Activated naive CD8-positive, alpha-beta T cell treated with anti-CD3 and anti-CD28 coated beads, Interleukin-2, amount 50 U/mL, for 24 hours (primary cell): ENCODE data around the gene REXO2.

Experiments used
- ATAC-seq: fragments of 150-1000 bp; cut with Tn5 transposase; one replicate; pipeline ENCODE4 v1.10.0; 2021
- DNase-seq: peaks from one replicate; pipeline ENCODE4 v3.0.0; 2021
- H3K27ac Mint-ChIP-seq: one replicate; pipeline ENCODE4 v1.8.0; 2021; ENCODE audit warnings: mild to moderate bottlenecking, mixed read lengths
- H3K27me3 Mint-ChIP-seq: one replicate; pipeline ENCODE4 v1.8.0; 2021; ENCODE audit warnings: mixed read lengths
- H3K36me3 Mint-ChIP-seq: one replicate; pipeline ENCODE4 v1.8.0; 2021; ENCODE audit warnings: low read depth, mixed read lengths
- H3K4me1 Mint-ChIP-seq: one replicate; pipeline ENCODE4 v1.8.0; 2021; ENCODE audit warnings: mixed read lengths
- H3K4me3 Mint-ChIP-seq: one replicate; pipeline ENCODE4 v1.8.0; 2021; ENCODE audit warnings: mild to moderate bottlenecking, moderate library complexity, mixed read lengths
- H3K9me3 Mint-ChIP-seq: one replicate; pipeline ENCODE4 v1.8.0; 2021; ENCODE audit warnings: mixed read lengths

The REXO2 gene

GRCh38 chr11:114439229-114440120 lies at the start of gene REXO2:
Gene REXO2, plus strand, starts transcription at chr11:114439467. Its CDS starts 62 bp downstream, at chr11:114439529.
- DNase-seq (peak; percentile 92), ATAC-seq (peak; percentile 96)
- H3K9me3 Mint-ChIP-seq: no peaks in the 10 kb centered on the region

DNA sequence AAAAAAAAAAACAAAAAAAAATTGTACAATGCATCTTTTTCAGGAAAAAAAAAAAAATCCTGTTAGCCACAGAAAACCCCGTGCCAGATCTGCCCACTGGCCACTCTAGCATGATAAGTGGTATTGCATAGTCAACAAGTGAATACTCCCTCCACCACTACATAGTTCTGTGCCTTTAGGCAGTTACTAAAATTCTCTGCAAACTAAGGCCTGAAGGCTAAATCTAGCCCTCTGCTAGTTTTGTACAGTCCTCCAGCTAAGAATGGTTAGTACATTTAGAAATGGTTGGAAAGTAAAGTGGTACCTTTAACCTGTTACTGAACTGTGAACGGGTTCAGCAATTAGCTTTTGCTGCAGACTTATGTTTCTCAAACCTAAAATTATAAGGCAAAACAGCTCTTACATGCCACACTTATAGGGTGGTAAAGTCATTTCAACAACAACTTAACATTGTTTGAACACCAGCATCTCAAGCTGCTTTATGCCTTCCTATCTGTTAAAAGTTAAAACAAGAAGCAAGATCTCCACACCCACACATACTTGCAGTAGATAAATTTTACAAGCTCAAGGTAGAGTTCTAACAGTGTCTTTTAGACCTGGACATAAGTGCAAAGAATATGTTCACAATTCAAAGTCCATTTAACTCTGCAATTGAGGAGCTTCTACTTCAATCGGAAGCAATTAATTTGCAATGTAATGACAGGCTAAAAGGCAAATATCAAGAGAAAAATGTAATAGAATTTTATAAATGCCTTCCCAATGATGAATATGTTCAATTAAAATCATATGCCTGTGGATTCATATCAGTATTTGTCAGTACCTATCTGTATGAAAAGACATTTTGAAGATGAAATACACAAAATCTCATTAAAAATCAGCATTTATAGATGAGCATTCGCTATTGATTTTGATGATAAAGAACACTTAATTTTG lies 46.3 kb upstream of the REXO2 start:
- H3K4me3 Mint-ChIP-seq: no peak overlapping the region
- DNase-seq (no peak), ATAC-seq (no peak)
- H3K27ac Mint-ChIP-seq: no peak overlapping the region
- no peaks in the 10 kb centered on the region for H3K9me3 Mint-ChIP-seq
- peaks cover 2% of the 10 kb centered on the region for H3K27me3 Mint-ChIP-seq
- H3K4me1 Mint-ChIP-seq: peaks cover 7% of the 10 kb centered on the region
- no peaks in the 10 kb centered on the region for H3K36me3 Mint-ChIP-seq

More at GRCh38 chr11:114439229-114440120, at the start of gene REXO2:
- Mint-ChIP-seq H3K4me3 (peak within 1 kb of the TSS; percentile 90), H3K27me3 (peaks cover 3% of the 10 kb centered on the region), H3K36me3 (peaks cover 28% of the 10 kb centered on the region), H3K27ac (peak within 1 kb of the TSS; percentile 96), H3K4me1 (peaks cover 30% of the 10 kb centered on the region)

DNA sequence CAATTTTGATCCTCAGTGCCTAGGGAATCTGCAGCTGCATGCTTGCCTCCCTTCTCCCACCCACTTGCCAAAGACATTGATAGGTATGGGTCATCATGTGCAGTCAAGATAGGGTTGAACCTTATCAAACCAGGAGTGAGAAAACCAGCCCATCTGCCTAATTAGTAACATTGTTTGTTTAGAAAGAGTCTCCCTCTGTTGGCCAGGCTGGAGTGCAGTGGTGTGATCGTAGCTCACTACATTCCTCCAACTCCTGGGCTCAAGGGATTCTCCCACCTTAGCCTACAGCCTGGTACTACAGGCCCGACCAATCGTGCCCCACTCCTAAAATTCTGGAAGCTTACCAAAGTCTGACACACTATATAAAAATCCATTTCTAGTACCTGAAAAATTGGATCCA lies 43.5 kb upstream of the REXO2 start:
- H3K9me3 Mint-ChIP-seq: no peaks in the 10 kb centered on the region
- H3K36me3 Mint-ChIP-seq: peaks cover 13% of the 10 kb centered on the region
- no peak overlapping the region for H3K27ac Mint-ChIP-seq
- ATAC-seq (no peak), DNase-seq (no peak)
- peaks cover 22% of the 10 kb centered on the region for H3K4me1 Mint-ChIP-seq
- no peak overlapping the region for H3K4me3 Mint-ChIP-seq
- no peaks in the 10 kb centered on the region for H3K27me3 Mint-ChIP-seq

DNA sequence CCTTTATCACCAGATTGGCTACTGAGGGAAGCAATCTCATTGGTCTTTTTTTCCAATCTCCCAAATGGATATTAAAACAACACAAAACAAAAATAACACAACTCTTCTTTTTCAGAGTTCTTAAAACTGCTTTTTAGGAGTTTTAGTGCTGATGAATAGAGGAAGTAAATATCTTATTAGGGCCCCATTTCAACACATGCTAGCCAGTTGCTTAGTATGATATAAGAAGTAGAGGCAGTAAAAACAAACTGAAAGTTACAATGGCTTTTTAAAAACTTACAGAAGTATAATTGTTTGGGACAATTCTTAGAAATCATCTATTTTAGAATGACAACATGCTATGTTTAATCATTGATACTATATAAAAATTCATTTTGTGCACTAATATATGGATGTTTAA lies 42.4 kb upstream of the REXO2 start:
- Mint-ChIP-seq H3K27ac (no peak overlapping the region), H3K27me3 (no peaks in the 10 kb centered on the region), H3K9me3 (no peaks in the 10 kb centered on the region), H3K4me3 (no peak overlapping the region), H3K36me3 (peaks cover 16% of the 10 kb centered on the region), H3K4me1 (peaks cover 23% of the 10 kb centered on the region)
- ATAC-seq (no peak), DNase-seq (no peak)

GRCh38 chr11:114397349-114397982 lies 41.8 kb upstream of the REXO2 start:
- Mint-ChIP-seq H3K36me3 (peaks cover 19% of the 10 kb centered on the region), H3K4me3 (no peak overlapping the region), H3K27me3 (no peaks in the 10 kb centered on the region), H3K4me1 (peaks cover 26% of the 10 kb centered on the region), H3K9me3 (no peaks in the 10 kb centered on the region), H3K27ac (no peak overlapping the region)
- ATAC-seq (no peak), DNase-seq (no peak)

GRCh38 chr11:114398303-114398920 lies 40.9 kb upstream of the REXO2 start:
- Mint-ChIP-seq H3K36me3 (peaks cover 27% of the 10 kb centered on the region), H3K4me3 (peak overlapping the region; percentile 93), H3K9me3 (no peaks in the 10 kb centered on the region), H3K27ac (no peak overlapping the region), H3K27me3 (no peaks in the 10 kb centered on the region), H3K4me1 (peaks cover 35% of the 10 kb centered on the region)
- ATAC-seq: no peak
- DNase-seq: no peak

DNA sequence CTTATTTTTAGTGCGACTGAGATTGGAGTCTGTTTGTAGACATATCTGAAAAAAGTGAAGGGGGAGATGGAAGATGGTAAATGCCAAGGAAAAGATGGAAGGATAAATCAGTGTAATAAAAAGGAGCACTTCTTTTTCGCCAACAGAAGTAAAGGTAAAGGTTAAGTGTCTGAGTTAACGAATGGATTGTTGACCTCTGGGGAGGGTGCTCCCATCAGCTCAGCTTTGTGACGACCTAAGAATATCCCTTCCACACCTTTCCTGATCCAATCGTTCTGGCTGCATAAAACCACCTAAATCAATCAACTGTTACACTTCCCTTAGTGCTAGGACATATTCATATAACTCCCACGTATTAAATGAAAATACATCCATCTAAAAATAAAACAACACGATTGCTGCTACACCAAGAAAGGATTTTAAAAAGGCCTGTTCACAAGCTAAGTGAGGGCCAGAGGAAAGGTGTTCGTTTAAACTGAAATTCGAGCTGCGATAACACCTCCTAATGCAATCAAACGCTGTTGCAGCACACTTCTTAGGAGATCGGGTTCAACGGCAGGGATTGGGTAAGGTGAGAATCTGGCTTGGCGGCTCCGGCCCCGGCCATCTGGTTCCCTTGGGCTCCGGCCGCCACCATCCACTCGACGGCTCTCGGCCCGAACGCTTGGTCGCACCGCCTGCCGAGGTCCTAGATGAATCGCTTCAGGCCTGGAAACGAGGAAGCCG lies 39.6 kb upstream of the REXO2 start:
- peaks cover 35% of the 10 kb centered on the region for H3K36me3 Mint-ChIP-seq
- DNase-seq: no peak
- H3K9me3 Mint-ChIP-seq: no peaks in the 10 kb centered on the region
- H3K4me1 Mint-ChIP-seq: peaks cover 45% of the 10 kb centered on the region
- H3K4me3 Mint-ChIP-seq: peak overlapping the region; percentile 93
- H3K27ac Mint-ChIP-seq: peak overlapping the region; percentile 99
- no peaks in the 10 kb centered on the region for H3K27me3 Mint-ChIP-seq
- peak; percentile 8 for ATAC-seq

GRCh38 chr11:114400216-114400914 lies 38.9 kb upstream of the REXO2 start, which contains the start of the genes C11orf71 and RBM7:
Gene C11orf71, minus strand, starts transcription at chr11:114400511. Its CDS starts 180 bp downstream, at chr11:114400331.
Gene RBM7, plus strand, starts transcription at chr11:114400666. Its CDS starts 6 bp downstream, at chr11:114400672.
- no peaks in the 10 kb centered on the region for H3K27me3 Mint-ChIP-seq
- H3K4me3 Mint-ChIP-seq: peak within 1 kb of the TSS; percentile 93
- DNase-seq: peak; percentile 98
- no peaks in the 10 kb centered on the region for H3K9me3 Mint-ChIP-seq
- peak; percentile 97 for ATAC-seq
- peaks cover 41% of the 10 kb centered on the region for H3K36me3 Mint-ChIP-seq
- H3K27ac Mint-ChIP-seq: peak within 1 kb of the TSS; percentile 99
- H3K4me1 Mint-ChIP-seq: peaks cover 50% of the 10 kb centered on the region

DNA sequence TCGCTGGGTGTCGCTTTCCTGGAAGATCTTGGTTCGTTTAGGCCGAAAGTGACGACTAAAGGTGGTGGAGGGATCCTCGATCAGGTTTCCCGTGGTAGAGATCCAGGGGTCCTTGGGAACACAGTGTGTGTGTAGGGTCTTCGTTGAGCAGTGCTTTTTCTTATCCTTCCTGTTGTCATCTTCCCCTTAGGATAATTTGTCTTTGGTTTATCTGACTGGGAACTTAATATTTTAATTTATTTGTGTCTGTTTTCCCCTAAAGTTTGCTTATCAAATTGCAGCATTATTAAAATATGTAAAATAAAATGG lies 38.4 kb upstream of the REXO2 start:
- no peaks in the 10 kb centered on the region for H3K27me3 Mint-ChIP-seq
- ATAC-seq: no peak
- no peaks in the 10 kb centered on the region for H3K9me3 Mint-ChIP-seq
- peaks cover 55% of the 10 kb centered on the region for H3K4me1 Mint-ChIP-seq
- H3K27ac Mint-ChIP-seq: peak overlapping the region; percentile 99
- H3K36me3 Mint-ChIP-seq: peaks cover 46% of the 10 kb centered on the region
- DNase-seq: no peak
- peak overlapping the region; percentile 93 for H3K4me3 Mint-ChIP-seq

DNA sequence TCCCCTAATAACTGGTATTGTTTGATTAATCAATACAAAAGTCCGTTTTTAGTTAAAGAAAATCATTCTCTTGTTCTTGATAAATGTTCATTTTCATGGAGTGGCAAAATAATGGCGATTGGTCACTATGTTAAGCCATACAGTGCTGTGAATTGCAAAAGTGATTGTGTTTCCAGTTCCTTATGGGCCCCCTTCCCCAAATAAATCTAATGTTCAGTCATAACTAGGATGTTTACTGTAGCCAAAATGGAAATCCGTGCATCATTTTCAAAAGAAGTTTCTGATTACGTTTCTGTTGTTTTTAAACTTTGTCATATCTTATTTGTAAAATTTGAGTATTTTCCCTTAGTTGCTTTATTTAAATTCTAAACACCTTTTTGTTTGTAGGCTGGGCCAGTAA lies 38.0 kb upstream of the REXO2 start:
- no peak for DNase-seq

GRCh38 chr11:114412946-114413345 lies 26.3 kb upstream of the REXO2 start:
- no peaks in the 10 kb centered on the region for H3K4me1 Mint-ChIP-seq
- peaks cover 22% of the 10 kb centered on the region for H3K36me3 Mint-ChIP-seq
- no peaks in the 10 kb centered on the region for H3K9me3 Mint-ChIP-seq
- DNase-seq (no peak), ATAC-seq (no peak)
- no peak overlapping the region for H3K27ac Mint-ChIP-seq
- H3K4me3 Mint-ChIP-seq: no peak overlapping the region
- no peaks in the 10 kb centered on the region for H3K27me3 Mint-ChIP-seq

More for the DNA sequence above, 38.0 kb upstream of the REXO2 start:
- peaks cover 58% of the 10 kb centered on the region for H3K4me1 Mint-ChIP-seq
- H3K27me3 Mint-ChIP-seq: no peaks in the 10 kb centered on the region
- H3K27ac Mint-ChIP-seq: peak overlapping the region; percentile 99
- peak overlapping the region; percentile 93 for H3K4me3 Mint-ChIP-seq
- ATAC-seq: no peak
- peaks cover 50% of the 10 kb centered on the region for H3K36me3 Mint-ChIP-seq
- no peaks in the 10 kb centered on the region for H3K9me3 Mint-ChIP-seq

GRCh38 chr11:114413958-114414357 lies 25.3 kb upstream of the REXO2 start:
- ATAC-seq (no peak), DNase-seq (no peak)
- Mint-ChIP-seq H3K4me1 (no peaks in the 10 kb centered on the region), H3K4me3 (no peak overlapping the region), H3K36me3 (peaks cover 17% of the 10 kb centered on the region), H3K27ac (no peak overlapping the region), H3K27me3 (no peaks in the 10 kb centered on the region), H3K9me3 (no peaks in the 10 kb centered on the region)

DNA sequence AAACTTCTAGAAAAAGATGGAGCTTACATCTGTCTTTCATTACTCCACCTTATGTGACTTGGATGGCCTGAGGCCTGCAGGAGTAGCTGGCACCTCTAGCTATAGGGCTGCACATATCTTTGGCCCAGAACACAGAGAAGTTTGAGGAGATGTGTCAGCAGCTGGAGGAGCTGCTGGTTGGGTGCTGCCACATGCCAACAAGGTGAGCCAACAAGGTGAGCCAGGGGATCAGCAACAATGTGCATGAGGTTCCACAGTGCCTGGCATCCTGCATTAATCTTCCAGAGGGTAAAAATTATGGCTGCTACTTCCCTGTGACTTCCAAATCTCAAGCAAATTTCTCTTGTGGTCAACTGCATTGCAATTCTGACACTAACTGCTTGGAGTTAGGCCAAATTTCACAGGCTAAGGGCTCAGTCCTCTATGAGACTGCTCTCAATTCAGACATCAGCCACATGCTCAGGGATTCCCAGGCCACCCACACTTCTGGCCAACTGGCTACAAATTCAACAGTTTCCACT lies 22.8 kb upstream of the REXO2 start:
- Mint-ChIP-seq H3K9me3 (no peaks in the 10 kb centered on the region), H3K4me1 (no peaks in the 10 kb centered on the region), H3K4me3 (no peak overlapping the region), H3K27ac (no peak overlapping the region), H3K36me3 (peaks cover 4% of the 10 kb centered on the region), H3K27me3 (no peaks in the 10 kb centered on the region)
- ATAC-seq (no peak), DNase-seq (no peak)
